22Rv1 (cell line): ENCODE results near the gene BRD4.

Experiments
- H3K27ac ChIP-seq: fragments of 450-650 bp; 2 replicates; pipeline ENCODE4 v1.5.1; 2017
- ZFX ChIP-seq: fragments of 450-650 bp; IDR thresholded peaks from 2 replicates; pipeline ENCODE4 v1.6.1; 2017; ENCODE audit warnings: antibody characterized with exemption, borderline replicate concordance
- TF ChIP-seq, protein P1 (sequence below): fragments of 450-650 bp; IDR thresholded peaks from 2 replicates; pipeline ENCODE4 v1.5.1; 2017; ENCODE audit warnings: mild to moderate bottlenecking

BRD4 gene

DNA sequence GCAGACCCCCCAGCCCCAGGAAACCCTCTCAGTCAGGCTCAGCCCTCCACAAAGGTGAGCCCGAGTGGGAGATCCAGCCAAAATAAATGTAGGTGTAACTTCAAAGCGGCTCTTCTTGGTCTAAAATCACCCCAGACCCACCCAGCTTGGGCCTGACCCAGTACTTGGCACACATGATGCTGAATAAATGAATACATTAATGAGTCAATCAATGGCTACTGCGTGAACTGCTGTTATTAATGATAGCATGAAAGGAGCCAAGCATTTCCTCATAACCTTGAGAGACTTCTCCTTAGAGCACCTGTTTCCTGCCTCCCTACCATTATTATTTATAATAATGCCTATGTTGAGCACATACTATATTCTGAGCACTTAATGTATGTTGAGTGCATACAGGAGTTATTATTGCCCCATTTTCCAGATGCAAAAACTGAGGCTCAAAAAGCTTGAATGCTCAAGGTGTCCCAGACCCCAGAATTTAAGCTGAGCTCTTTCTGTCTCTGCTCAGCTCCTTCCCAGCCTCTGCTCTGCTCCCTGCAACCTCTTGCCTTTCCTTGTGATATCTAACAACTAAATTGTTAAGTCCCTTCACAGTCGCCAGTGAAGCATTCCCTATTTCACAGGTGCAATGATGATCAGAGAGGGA lies 135.9 kb downstream of the BRD4 start:
- H3K27ac ChIP-seq: peak overlapping the region; percentile 75

DNA sequence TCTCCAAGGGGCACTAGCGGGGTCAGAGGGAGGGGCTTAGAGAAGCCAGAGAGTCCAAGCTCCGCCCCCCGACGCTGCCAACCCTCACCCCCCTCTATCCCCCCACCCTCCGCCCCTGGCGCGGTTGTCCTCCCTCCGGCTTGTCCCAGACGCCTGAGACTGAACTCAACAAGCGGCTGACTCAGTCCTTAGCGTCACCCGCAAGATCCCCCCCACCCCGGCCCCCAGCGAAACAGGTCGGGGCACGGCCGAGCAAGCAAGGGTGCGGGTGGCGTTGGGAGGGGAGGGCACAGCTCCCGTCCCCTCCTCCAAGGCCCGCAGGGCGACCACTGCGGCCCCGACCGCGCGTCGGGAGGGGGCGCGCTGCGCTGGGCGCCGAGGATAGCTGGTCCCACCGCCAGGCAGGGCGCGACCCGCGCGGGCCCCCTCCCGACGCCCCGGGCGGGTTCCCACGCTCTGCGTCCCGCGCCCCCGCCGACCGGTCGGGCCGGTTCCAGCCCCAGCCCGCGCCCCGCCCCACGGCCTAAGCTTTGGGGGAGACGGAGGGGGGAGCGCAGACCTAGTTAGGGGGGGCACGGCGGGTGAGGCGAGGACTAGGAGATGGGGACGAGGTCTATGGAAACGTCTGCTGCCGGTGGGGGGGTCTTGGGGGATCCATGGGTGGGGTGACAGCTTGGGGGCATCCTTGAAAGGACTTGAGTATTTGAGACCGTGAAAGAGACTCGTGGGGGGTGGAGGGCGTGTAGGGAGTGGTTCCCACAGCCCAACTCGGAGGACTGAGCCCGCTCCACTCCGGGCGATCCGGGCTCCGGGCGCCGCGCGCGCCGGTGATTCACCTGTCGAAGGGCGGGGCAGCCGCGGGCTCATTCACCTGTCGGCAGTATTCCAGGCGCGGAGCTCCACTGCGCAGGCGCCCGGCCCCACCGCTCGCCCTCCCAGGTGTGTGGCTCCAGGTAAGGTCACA lies 136.7 kb downstream of the BRD4 start:
- TF ChIP-seq ZFX: no peak
- TF ChIP-seq, protein P1, sequence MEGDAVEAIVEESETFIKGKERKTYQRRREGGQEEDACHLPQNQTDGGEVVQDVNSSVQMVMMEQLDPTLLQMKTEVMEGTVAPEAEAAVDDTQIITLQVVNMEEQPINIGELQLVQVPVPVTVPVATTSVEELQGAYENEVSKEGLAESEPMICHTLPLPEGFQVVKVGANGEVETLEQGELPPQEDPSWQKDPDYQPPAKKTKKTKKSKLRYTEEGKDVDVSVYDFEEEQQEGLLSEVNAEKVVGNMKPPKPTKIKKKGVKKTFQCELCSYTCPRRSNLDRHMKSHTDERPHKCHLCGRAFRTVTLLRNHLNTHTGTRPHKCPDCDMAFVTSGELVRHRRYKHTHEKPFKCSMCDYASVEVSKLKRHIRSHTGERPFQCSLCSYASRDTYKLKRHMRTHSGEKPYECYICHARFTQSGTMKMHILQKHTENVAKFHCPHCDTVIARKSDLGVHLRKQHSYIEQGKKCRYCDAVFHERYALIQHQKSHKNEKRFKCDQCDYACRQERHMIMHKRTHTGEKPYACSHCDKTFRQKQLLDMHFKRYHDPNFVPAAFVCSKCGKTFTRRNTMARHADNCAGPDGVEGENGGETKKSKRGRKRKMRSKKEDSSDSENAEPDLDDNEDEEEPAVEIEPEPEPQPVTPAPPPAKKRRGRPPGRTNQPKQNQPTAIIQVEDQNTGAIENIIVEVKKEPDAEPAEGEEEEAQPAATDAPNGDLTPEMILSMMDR: peak; percentile 51
- H3K27ac ChIP-seq: peak overlapping the region; percentile 75

More for the DNA sequence above, 135.9 kb downstream of the BRD4 start:
- no peak for TF ChIP-seq ZFX
- TF ChIP-seq, protein P1: no peak

DNA sequence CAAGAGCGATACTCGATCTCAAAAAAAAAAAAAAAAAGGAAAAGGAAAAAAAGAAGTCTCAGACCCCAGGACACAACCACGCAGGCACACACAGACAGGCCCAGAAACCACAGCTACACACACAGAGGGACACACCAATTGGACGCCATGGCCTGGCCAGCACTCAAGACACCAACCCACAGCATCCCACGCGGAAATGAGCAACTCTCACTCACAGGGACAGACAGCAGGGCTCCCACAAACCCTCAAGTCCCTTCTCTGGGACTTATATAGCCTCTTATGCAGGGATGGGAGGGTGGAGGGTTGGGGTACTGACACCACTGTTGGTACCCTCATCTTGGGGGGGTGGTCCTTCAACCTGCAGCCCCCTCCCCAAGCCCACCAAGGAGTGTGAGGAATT lies 137.4 kb downstream of the BRD4 start:
- peak overlapping the region; percentile 75 for H3K27ac ChIP-seq
- no peak for TF ChIP-seq ZFX
- TF ChIP-seq, protein P1: no peak

DNA sequence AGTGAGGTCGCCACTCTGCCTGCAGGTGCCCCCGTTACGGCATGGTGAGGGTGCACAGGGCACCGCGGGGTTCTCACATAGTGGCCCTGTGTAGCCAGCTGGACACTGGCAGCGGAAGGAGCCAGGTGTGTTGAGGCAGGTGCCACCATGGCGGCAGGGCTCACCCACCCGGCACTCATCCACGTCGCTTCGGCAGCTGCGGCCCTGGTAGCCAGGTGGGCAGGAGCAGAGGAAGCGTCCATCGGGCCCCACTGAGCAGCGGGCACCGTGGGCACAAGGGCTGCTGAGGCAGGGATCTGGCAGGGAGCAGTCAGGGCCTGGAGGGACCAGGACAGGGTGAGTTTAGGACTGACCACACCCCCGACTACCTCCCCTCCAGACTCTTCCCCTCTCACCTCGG lies 140.4 kb downstream of the BRD4 start:
- TF ChIP-seq, protein P1: no peak
- no peak for TF ChIP-seq ZFX
- no peak overlapping the region for H3K27ac ChIP-seq

DNA sequence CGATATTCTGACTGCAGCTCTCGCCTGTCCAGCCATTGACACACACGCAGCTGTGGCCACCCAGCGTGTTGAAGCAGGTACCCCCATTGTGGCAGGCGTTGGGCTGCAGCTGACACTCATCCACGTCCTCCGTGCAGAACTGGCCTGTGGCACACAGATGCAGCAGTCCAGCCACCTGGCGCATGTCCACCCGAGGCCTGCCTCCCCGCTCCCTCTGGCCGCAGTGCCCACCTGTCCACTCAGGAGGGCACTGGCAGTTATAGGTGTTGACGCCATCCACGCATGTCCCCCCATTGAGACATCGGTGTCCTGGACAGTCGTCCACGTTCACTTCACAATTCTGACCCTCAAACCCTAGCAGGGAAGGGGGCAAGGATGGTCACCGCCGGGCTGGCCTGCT lies 140.8 kb downstream of the BRD4 start:
- TF ChIP-seq, protein P1: no peak
- no peak for TF ChIP-seq ZFX
- H3K27ac ChIP-seq: no peak overlapping the region

DNA sequence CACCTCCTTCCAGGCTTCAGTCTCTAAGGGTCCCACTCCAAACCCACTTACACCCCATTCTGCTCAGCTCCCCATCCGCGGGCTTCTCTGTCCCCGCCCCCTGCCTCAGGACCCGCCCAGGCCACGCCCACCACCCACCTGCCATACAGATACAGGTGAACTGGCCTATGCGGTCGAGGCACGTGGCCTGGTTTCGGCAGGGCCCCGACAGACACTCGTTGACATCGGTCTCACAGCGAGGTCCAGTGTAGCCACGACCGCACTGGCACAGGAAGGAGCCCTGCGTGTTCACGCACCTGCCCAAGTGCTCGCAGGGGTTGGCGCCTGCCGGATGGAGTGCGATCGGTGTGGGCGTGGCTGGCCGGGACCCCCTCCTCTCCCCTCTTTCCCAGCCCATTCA lies 143.5 kb downstream of the BRD4 start:
- no peak overlapping the region; the same call in 1 of the 2 replicates for H3K27ac ChIP-seq
- TF ChIP-seq, protein P1: no peak
- TF ChIP-seq ZFX: no peak
